ENCODE measurements around the gene LY6G5B.

Gene LY6G5B

GRCh38 chr6:31663126-31663960 is 6.4 kb upstream of the LY6G5B start:
- no peak for DNase-seq (ENCODE audit: low read depth)

DNA sequence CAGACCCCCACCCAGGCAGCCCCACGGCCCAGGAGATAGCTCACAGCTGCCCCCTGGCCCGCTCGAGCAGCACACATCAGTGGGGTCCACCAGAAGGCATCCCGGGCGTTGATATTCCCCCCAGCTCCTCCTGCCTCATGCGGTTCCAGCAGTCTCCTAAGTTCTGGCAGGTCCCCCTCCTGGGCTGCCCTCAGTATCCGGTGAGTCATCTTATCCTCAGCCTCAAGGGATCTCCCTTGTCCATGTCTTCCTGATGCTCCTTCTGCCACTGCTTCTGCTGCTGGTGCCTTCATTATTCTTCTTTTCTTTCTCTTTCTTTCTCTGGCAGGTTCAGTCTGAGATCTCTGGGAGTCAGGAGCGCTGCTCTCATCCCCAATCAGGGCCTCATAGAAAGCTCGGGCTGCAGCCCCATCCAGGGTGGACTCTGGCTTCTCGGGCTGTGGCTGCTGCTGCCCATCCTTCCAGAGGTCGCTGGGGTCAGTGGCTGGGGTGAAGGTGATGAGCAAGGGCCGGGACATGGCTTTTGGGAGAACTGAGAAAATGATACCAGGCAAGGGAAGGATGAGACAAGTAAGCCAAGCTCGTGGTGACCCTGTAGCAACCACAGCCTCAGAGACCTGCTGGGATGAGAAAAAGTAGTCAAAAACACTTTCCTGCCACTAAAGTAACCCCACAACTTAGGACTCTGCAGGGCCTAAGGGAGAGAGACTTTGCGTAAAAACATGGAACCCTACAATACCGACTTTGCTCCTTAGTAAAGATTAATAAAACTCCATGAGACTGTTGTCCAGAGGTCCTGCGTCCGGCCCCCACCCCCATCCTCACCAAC is 5.6 kb upstream of the LY6G5B start:
- peak; percentile 53 for DNase-seq (ENCODE audit: low read depth)

GRCh38 chr6:31664790-31665500 is 4.8 kb upstream of the LY6G5B start, which contains the start of gene GPANK1:
TSS of gene GPANK1 (minus strand) at chr6:31664997. CDS start at chr6:31664478, 519 bp downstream.
- DNase-seq (ENCODE audit: low read depth): peak; percentile 79

- peak; percentile 82 for DNase-seq (ENCODE audit: low read depth)
Measured at GRCh38 chr6:31665501-31666336, 4.1 kb upstream of the LY6G5B start, which contains the start of gene CSNK2B. TSS of gene CSNK2B (plus strand) at chr6:31666080. CDS start at chr6:31666832, 752 bp downstream.

- DNase-seq (ENCODE audit: low read depth): no peak
Measured at GRCh38 chr6:31666337-31666965, 3.3 kb upstream of the LY6G5B start.

DNA sequence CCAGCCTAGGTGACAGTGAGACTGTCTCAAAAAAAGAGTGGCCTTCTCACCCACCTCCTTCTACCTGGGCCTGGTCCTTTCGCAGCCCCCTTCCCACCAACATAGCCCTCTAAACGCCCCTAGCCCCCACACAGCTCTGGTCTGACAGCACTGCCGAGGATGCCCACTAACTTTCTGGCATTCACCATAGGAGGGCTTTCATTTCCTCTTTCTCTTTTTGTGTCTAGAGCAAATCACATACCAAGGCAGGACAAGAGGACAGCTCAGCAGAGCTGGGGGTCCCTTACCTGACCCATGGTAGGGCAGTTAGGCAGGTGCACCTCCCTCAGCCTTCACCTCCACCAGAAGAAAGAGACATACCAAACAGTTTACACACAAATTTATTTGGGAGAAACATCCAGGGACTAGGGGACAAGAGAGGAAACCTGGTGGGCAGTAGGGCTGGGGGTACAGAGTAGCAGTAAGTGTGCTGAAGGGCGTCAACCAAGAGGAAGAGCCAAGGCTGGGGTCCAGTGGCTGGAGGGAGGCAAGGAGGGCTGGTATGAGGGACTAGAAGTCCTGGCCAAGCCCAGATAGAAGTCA is 6.6 kb downstream of the LY6G5B start:
- DNase-seq (ENCODE audit: low read depth): no peak

- no peak for DNase-seq (ENCODE audit: low read depth)
Measured at GRCh38 chr6:31676904-31677303, 7.1 kb downstream of the LY6G5B start.

DNA sequence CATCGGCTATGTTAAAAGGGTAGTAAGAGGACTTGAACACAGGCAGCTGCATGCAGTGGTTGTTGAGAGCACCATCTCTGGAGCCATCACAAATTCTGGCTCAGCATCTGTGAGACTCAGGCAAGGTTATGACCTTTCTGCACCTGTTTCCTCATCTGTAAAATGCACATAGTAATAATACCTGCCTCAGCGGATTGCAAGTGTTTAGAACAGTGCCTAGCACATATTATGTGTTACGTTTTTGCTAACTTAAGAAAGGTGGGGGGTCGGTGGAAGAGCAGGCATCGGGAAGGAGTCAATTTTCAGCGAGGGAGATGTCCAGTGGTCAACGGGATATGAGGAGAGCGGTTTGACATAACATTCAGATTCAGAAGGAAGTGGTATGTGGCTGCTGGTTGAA is 8.2 kb downstream of the LY6G5B start:
- DNase-seq (ENCODE audit: low read depth): no peak

DNA sequence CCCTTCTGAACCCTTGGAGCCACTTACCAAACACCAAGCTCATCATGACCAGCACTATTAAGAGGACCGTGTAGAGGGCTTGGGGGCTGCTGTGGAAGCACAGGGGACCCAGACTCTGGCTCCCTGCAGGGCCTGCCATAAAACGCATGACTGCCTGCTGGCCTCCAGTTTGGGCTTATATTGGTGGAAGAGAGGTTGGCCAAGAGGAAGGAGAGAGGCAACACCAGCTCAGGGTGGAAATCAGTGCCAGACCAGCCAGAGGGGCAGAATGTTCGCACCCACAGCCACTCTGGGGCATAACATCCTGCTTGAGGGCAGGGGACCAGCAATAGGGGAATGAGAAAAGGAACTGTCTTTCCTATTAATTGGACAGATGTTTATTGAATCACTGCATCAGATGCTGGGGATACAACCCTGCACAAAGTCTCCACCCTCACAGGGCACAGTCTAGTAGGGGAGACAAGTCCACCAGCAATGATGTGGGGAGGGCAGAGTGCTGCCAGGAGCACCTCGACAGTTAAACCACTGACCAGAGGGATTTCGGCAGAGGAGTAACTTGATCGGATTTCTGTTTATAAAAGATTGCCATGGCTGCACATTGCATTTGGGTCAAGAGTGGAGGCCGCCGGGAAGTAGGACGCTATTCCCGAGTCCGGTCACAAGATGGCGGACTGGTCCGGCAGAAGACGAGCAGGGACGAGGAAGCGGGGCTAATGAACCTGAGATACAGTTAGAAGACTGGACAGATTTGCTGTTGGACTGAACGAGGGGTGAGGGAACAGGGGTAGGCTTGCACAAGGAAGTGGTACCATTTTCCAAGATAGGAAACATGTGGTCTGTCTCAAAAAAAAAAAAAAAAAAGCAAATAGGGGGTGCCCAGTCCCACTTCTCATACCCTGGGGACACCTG is 10.7 kb downstream of the LY6G5B start, which contains the start of gene LY6G5C:
Gene LY6G5C (minus strand): TSS at position 842 of the 909 bp plus-strand sequence. CDS start 694 bp downstream, at position 148.
- peak; percentile 74 for DNase-seq (ENCODE audit: low read depth)

GRCh38 chr6:31681135-31681671 is 11.4 kb downstream of the LY6G5B start:
- no peak for DNase-seq (ENCODE audit: low read depth)

- no peak for DNase-seq (ENCODE audit: low read depth)
Measured at GRCh38 chr6:31683591-31683990, 13.8 kb downstream of the LY6G5B start.

- no peak for DNase-seq (ENCODE audit: low read depth)
Measured at GRCh38 chr6:31686483-31686882, 16.7 kb downstream of the LY6G5B start.

DNA sequence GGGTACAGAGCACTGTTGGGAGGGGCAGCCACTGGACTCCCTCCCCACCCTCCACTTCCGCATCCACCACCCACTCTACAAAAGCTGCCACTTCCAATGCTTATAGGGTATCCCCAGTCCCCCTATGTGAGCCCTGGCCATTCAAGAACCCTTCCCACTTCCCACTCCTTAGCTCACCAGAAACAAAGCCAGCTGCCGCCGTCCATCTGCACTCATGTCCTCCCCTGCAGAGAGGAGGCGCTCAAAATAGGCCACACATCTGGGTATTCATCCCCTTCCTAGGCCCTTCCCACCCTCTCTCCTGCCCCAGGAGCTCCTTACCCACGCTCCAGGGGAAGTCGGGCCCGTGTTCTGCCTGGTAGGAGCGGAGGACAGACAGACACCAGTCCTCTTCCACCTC is 17.5 kb downstream of the LY6G5B start:
- no peak for DNase-seq (ENCODE audit: low read depth)

GRCh38 chr6:31687860-31688693 is 18.3 kb downstream of the LY6G5B start:
- DNase-seq (ENCODE audit: low read depth): no peak

DNA sequence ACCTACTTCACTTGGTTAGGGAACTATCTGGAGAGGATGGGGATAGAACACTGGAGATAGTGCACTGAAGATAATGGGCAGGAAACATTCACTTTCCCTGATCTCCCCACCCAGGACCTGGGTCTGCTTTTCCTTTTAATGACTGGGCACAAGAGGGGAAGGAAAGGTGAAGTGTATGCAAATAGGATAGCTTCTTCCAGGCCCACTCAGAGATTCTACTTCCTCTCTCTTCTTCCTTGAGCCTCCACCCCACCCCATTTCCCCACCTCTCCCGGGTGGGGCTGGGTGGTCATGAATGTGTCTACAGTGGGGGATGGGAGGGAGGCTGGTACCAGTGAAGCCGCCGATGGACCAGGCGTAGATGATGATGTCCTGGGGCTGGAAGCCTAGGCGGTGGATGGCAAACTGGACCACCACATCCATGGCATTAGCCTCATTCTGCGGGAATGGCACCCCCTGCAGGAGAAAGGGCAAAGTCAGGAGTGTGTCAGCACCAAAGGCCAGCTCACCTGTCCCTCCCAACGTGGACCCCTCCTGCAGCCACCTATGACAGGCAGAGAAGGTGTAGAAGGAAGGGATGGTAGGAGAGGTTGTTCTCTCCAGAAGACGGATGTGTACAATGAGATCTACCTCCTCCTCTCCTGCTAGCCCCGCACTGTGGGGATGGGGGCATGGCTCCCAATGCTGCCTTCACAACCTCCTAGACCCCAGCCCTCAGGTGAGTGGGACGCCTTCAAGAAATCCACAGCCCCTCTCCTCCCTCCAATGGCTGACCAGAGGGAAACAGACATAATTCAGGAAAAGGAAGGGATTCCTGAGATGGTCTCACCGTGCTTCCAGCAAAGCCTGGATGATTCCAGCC is 19.7 kb downstream of the LY6G5B start:
- DNase-seq (ENCODE audit: low read depth): no peak

- no peak for DNase-seq (ENCODE audit: low read depth)
Measured at GRCh38 chr6:31690231-31691077, 20.7 kb downstream of the LY6G5B start.

All from non-pigmented ciliary epithelial cell (primary cell).